GM12878 (cell line): ENCODE results near the gene EXOC3L4. TPM values are rescaled to one million over a fixed set of nuclear protein-coding genes. Genes with fewer than 3 reads are reported as not detected.

ENCODE experiments used
- BACH1 ChIP-seq: fragments of 450-650 bp; IDR thresholded peaks from 2 replicates; pipeline ENCODE4 v1.6.1; 2017; ENCODE audit warnings: mild to moderate bottlenecking, borderline replicate concordance
- BCL11A ChIP-seq: IDR thresholded peaks from 2 replicates; pipeline ENCODE4 v1.6.1; 2011; ENCODE audit warnings: low read depth, low read length
- BHLHE40 ChIP-seq, 2 experiments: fragments of 450-650 bp in 1 of 2; IDR thresholded peaks; 2 replicates each; pipeline ENCODE4 v1.6.1; 2011 to 2017; ENCODE audit warnings: low read depth in 2 of 2, borderline replicate concordance in 1 of 2, improper control_type of control experiment in 1 of 2, low read length in 1 of 2, mild to moderate bottlenecking in 1 of 2
- CBFB ChIP-seq: IDR thresholded peaks from 2 replicates; pipeline ENCODE4 v1.6.1; 2016; ENCODE audit warnings: antibody characterized with exemption, low read depth
- CREB1 ChIP-seq: IDR thresholded peaks from 2 replicates; pipeline ENCODE4 v1.6.1; 2012; ENCODE audit warnings: low read depth, mild to moderate bottlenecking, inconsistent platforms
- FOXK2 ChIP-seq: fragments of 450-650 bp; IDR thresholded peaks from 2 replicates; pipeline ENCODE4 v1.6.1; 2017; ENCODE audit warnings: mild to moderate bottlenecking, moderate library complexity
- MTA2 ChIP-seq: fragments of 450-650 bp; IDR thresholded peaks from 2 replicates; pipeline ENCODE4 v1.6.1; 2016; ENCODE audit warnings: low read depth, mild to moderate bottlenecking, moderate library complexity
- MYB ChIP-seq: fragments of 150-350 bp; IDR thresholded peaks from 2 replicates; pipeline ENCODE4 v1.6.1; 2014; ENCODE audit warnings: mild to moderate bottlenecking, low read depth, low read length, borderline replicate concordance
- NR2C1 ChIP-seq: fragments of 450-650 bp; IDR thresholded peaks from 2 replicates; pipeline ENCODE4 v1.6.1; 2017; ENCODE audit warnings: antibody characterized with exemption, mild to moderate bottlenecking, moderate library complexity
- POLR2A ChIP-seq: IDR thresholded peaks from 2 replicates; pipeline ENCODE4 v1.6.1; 2011; ENCODE audit warnings: low read depth, mild to moderate bottlenecking, low read length
- RAD51 ChIP-seq: fragments of 450-650 bp; IDR thresholded peaks from 2 replicates; pipeline ENCODE4 v1.6.1; 2016; ENCODE audit warnings: moderate library complexity, mild to moderate bottlenecking, inconsistent platforms
- SIN3A ChIP-seq: IDR thresholded peaks from 2 replicates; pipeline ENCODE4 v1.6.1; 2012; ENCODE audit warnings: low read depth, low read length, improper control_type of control experiment
- SMARCA5 ChIP-seq: fragments of 450-650 bp; IDR thresholded peaks from 2 replicates; pipeline ENCODE4 v1.6.1; 2017; ENCODE audit warnings: mild to moderate bottlenecking
- SREBF1 ChIP-seq: IDR thresholded peaks from 2 replicates; pipeline ENCODE4 v1.6.1; 2012; ENCODE audit warnings: mild to moderate bottlenecking, low read length
- SUZ12 ChIP-seq: fragments of 200-600 bp; sonication (generic); IDR thresholded peaks from one replicate; pipeline ENCODE4 v1.6.1; 2018; ENCODE audit warnings: antibody characterized with exemption, mild to moderate bottlenecking; ENCODE audit not compliant: unreplicated experiment
- TAF1 ChIP-seq: IDR thresholded peaks from 2 replicates; pipeline ENCODE4 v1.6.1; 2011; ENCODE audit warnings: mild to moderate bottlenecking, low read depth, low read length, borderline replicate concordance
- TARDBP ChIP-seq: IDR thresholded peaks from 2 replicates; pipeline ENCODE4 v1.6.1; 2016; ENCODE audit warnings: borderline replicate concordance
- TCF7 ChIP-seq: IDR thresholded peaks from 2 replicates; pipeline ENCODE4 v1.6.1; 2014; ENCODE audit warnings: antibody characterized with exemption, borderline replicate concordance
- ZBED1 ChIP-seq: IDR thresholded peaks from 2 replicates; pipeline ENCODE4 v1.6.1; 2016; ENCODE audit warnings: borderline replicate concordance
- ZNF217 ChIP-seq: fragments of 450-650 bp; IDR thresholded peaks from 2 replicates; pipeline ENCODE4 v1.6.1; 2017; ENCODE audit warnings: antibody characterized with exemption, mild to moderate bottlenecking
- ZNF622 ChIP-seq: fragments of 450-650 bp; IDR thresholded peaks from 2 replicates; pipeline ENCODE4 v1.6.1; 2017; ENCODE audit warnings: mild to moderate bottlenecking, inconsistent platforms
- polyA plus RNA-seq, 11 experiments: library from polyadenylated mRNA; depleted of rRNA in 4 of 11; unstranded in 6 of 11; stranded (reverse) in 5 of 11; fragments of >200 nt; fragmentation: Nextera tagmentation in 4 of 11; fragmentation: Illumina TruSeq in 1 of 11; extraction: Ambion mirVana in 4 of 11; extraction: Trizol in 1 of 11; gene quantifications; 1 replicate in 1 of 11; 2 replicates in 10 of 11; pipeline versions ENCODE4 v1.2.1 to v1.2.3, GENCODE V29; 2011 to 2016; ENCODE audit warnings: inconsistent platforms in 2 of 11, missing spikeins in 2 of 11, low read depth in 1 of 11
- total RNA-seq, 4 experiments: library from RNA; depleted of rRNA in 3 of 4; stranded (reverse); fragments of >200 nt in 3 of 4; fragmentation: Illumina TruSeq in 1 of 4; extraction: Trizol in 1 of 4; gene quantifications; 2 replicates each; pipeline versions ENCODE4 v1.2.1 to v1.2.3, GENCODE V29; 2013 to 2021
- TF ChIP-seq, protein P1 (sequence below): fragments of 450-650 bp; IDR thresholded peaks from 2 replicates; pipeline ENCODE4 v1.6.1; 2018; ENCODE audit warnings: borderline replicate concordance, mild to moderate bottlenecking; ENCODE audit not compliant: partially characterized antibody
- TF ChIP-seq, protein P2 (sequence below): fragments of 150-350 bp; IDR thresholded peaks from 2 replicates; pipeline ENCODE4 v1.6.1; 2014; ENCODE audit warnings: mild to moderate bottlenecking, low read depth, low read length
- TF ChIP-seq, protein P3 (sequence below): fragments of 450-650 bp; conservative IDR thresholded peaks from 2 replicates; pipeline ENCODE4 v1.6.1; 2017; ENCODE audit warnings: mild to moderate bottlenecking, moderate library complexity
- TF ChIP-seq, protein P4 (sequence below): IDR thresholded peaks from 2 replicates; pipeline ENCODE4 v1.6.1; 2011; ENCODE audit warnings: borderline replicate concordance, low read depth, mild to moderate bottlenecking, moderate library complexity, mixed read lengths, low read length; ENCODE audit not compliant: insufficient read depth; ENCODE audit errors: extremely low read length

EXOC3L4 gene
- total and polyA plus RNA-seq, 10 of the 15 experiments (the other 5 are each of a cell fraction or from before 2014, with no cell fraction given) = not detected

DNA sequence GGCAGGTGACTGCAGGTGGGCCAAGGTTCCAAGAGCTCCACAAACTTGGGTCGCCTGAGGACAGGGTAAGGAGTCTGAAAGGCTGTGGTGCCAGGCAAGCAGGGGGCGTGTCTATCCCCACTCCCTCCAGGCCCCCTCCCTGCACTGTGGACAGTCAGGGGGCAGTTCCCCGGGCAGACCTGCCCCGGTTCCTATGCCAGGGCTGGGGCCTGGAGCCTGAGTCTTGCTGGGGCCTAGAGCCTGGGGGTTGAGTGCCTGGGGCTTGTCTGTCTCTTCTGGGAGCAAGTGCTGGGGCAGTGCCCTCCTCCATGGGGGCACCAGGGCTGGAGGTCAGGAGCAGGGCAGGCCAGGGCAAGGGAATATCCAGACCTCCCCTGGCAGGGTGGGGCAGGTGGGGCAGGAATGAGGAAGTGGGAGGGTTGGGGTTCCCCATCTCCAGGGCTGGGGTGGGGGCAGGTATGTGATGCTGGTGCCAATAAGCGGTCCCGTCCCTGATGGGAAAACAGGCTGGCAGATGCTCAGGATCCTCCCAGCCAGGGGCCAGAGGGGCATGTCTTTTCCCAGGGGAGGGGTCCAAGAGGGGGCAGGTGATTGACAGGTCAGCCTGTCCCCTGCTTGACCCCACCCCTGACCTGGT is 16.8 kb downstream of the EXOC3L4 start (continued):
- TF ChIP-seq, protein P1, sequence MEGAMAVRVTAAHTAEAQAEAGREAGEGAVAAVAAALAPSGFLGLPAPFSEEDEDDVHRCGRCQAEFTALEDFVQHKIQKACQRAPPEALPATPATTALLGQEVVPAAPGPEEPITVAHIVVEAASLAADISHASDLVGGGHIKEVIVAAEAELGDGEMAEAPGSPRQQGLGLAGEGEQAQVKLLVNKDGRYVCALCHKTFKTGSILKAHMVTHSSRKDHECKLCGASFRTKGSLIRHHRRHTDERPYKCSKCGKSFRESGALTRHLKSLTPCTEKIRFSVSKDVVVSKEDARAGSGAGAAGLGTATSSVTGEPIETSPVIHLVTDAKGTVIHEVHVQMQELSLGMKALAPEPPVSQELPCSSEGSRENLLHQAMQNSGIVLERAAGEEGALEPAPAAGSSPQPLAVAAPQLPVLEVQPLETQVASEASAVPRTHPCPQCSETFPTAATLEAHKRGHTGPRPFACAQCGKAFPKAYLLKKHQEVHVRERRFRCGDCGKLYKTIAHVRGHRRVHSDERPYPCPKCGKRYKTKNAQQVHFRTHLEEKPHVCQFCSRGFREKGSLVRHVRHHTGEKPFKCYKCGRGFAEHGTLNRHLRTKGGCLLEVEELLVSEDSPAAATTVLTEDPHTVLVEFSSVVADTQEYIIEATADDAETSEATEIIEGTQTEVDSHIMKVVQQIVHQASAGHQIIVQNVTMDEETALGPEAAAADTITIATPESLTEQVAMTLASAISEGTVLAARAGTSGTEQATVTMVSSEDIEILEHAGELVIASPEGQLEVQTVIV = no peak
- TF ChIP-seq ZNF622 (no peak), CBFB (no peak), CREB1 (no peak), FOXK2 (no peak), SMARCA5 (peak; percentile 10; the same call in 1 of the 2 replicates), TARDBP (no peak), TCF7 (no peak), BCL11A (0 out of 2 replicates have a peak, but pooled peaks have one; percentile 10), ZNF217 (no peak; the same call in 1 of the 2 replicates), MYB (no peak), MTA2 (peak; percentile 54), POLR2A (no peak), TAF1 (no peak), ZBED1 (no peak), NR2C1 (peak; percentile 23; the same call in 1 of the 2 replicates), SREBF1 (no peak), RAD51 (no peak), BHLHE40 (IDR thresholded peaks at IDR 0.05; ENCODE audit: borderline replicate concordance in 1 of 2, low read depth in 2 of 2, low read length in 1 of 2) (no peak; a peak in 1 of 4 replicates), SUZ12 (no peak), SIN3A (no peak), BACH1 (no peak)
- TF ChIP-seq, protein P2, sequence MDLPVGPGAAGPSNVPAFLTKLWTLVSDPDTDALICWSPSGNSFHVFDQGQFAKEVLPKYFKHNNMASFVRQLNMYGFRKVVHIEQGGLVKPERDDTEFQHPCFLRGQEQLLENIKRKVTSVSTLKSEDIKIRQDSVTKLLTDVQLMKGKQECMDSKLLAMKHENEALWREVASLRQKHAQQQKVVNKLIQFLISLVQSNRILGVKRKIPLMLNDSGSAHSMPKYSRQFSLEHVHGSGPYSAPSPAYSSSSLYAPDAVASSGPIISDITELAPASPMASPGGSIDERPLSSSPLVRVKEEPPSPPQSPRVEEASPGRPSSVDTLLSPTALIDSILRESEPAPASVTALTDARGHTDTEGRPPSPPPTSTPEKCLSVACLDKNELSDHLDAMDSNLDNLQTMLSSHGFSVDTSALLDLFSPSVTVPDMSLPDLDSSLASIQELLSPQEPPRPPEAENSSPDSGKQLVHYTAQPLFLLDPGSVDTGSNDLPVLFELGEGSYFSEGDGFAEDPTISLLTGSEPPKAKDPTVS = no peak
- TF ChIP-seq, protein P3, sequence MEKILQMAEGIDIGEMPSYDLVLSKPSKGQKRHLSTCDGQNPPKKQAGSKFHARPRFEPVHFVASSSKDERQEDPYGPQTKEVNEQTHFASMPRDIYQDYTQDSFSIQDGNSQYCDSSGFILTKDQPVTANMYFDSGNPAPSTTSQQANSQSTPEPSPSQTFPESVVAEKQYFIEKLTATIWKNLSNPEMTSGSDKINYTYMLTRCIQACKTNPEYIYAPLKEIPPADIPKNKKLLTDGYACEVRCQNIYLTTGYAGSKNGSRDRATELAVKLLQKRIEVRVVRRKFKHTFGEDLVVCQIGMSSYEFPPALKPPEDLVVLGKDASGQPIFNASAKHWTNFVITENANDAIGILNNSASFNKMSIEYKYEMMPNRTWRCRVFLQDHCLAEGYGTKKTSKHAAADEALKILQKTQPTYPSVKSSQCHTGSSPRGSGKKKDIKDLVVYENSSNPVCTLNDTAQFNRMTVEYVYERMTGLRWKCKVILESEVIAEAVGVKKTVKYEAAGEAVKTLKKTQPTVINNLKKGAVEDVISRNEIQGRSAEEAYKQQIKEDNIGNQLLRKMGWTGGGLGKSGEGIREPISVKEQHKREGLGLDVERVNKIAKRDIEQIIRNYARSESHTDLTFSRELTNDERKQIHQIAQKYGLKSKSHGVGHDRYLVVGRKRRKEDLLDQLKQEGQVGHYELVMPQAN = no peak
- TF ChIP-seq, protein P4, sequence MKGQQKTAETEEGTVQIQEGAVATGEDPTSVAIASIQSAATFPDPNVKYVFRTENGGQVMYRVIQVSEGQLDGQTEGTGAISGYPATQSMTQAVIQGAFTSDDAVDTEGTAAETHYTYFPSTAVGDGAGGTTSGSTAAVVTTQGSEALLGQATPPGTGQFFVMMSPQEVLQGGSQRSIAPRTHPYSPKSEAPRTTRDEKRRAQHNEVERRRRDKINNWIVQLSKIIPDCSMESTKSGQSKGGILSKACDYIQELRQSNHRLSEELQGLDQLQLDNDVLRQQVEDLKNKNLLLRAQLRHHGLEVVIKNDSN = no peak
